ENCODE data around the gene BEST2. TPM values are rescaled to one million over a fixed set of nuclear protein-coding genes. Genes with fewer than 3 reads are reported as not detected.
"Not testable (repeated sequence)": the region's sequence is repeated elsewhere in the genome, so short reads cannot be mapped to it uniquely, and the experiment has no call there.

BEST2 gene
- total and polyA plus RNA-seq, 2 of the 4 experiments (the other 2 are of a cell fraction) = not detected

- H3K14ac ChIP-seq (replicated peaks; ENCODE audit: low read depth, low read length); H3K4ac ChIP-seq (ENCODE audit: low read depth, low read length); H3K9me1 ChIP-seq (ENCODE audit: insufficient read depth, low read length); H3K23ac ChIP-seq (ENCODE audit: low read depth, low read length); H3K27ac ChIP-seq (ENCODE audit: insufficient read depth, low read length); H3K9ac ChIP-seq (ENCODE audit: low read depth, low read length); dilution Hi-C loops (cut with HindIII; ENCODE audit: low sequenced_read_pairs, unreplicated experiment); H2BK15ac ChIP-seq (ENCODE audit: low read depth, low read length); H2BK120ac ChIP-seq (ENCODE audit: low read depth, low read length); H3K27me3 ChIP-seq (ENCODE audit: control insufficient read depth, insufficient read depth, low read length); H3K4me2 ChIP-seq (ENCODE audit: low read depth, low read length); H2AFZ ChIP-seq (replicated peaks; ENCODE audit: low read length, poor library complexity); H3K36me3 ChIP-seq (ENCODE audit: control insufficient read depth, insufficient read depth, low read length); H3K9me3 ChIP-seq (ENCODE audit: control insufficient read depth, insufficient read depth, low read length); ATAC-seq (ENCODE audit: low read depth); BruUV-seq (replicated peaks); H3K56ac ChIP-seq (ENCODE audit: extremely low read depth, insufficient read depth, low read length); H2BK20ac ChIP-seq (ENCODE audit: low read depth, low read length); H3K4me1 ChIP-seq (ENCODE audit: control insufficient read depth, insufficient read depth, low read length); H2AK9ac ChIP-seq (replicated peaks; ENCODE audit: low read depth, low read length, poor library complexity); DNase-seq; H3K18ac ChIP-seq (ENCODE audit: low read depth, low read length); H3K4me3 ChIP-seq (ENCODE audit: insufficient read depth, low read depth, low read length); intact Hi-C loops (cut with micrococcal nuclease); H2AK5ac ChIP-seq (ENCODE audit: low read depth, low read length); H2BK5ac ChIP-seq (ENCODE audit: low read depth, low read length, poor library complexity, severe bottlenecking); H4K20me1 ChIP-seq (ENCODE audit: insufficient read depth, low read length); H4K8ac ChIP-seq (ENCODE audit: low read depth in 2 of 2, low read length in 2 of 2); H4K5ac ChIP-seq (ENCODE audit: low read depth, low read length); H4K91ac ChIP-seq (ENCODE audit: insufficient read depth, low read depth, low read length): not testable (repeated sequence)
- ChIA-PET POLR2A (ENCODE audit: unreplicated experiment) (interaction anchor here (0.6 kb wide), 1 partner anchor 23 kb away, joined by 3 read pairs; no protein-coding TSS in a partner anchor), CTCF (interaction anchor here (0.7 to 4.1 kb wide), 3 partner anchors 27 to 39 kb away, joined by 3 to 30 read pairs (median 4); no protein-coding TSS in a partner anchor)
- peaks cover 4 to 34% of the 10 kb centered on the region in 2 experiments; a peak in 3 of 4 replicates for H3K79me1 ChIP-seq (ENCODE audit: low read depth in 1 of 2, low read length in 2 of 2)
- whole genome bisulfite sequencing, 2 experiments (ENCODE audit: extremely low coverage in 2 of 2, insufficient read length in 1 of 2) = 90% methylated on average over 2 of the region's 7 CpGs; no CpG with 5 or more reads in 1 of the 2 experiments
- in situ Hi-C loops (cut with MboI; ENCODE audit: low sequenced_read_pairs) = loop anchor here (25.0 kb wide), 1 partner anchor 1040 kb away; no protein-coding TSS in a partner anchor
These were observed 46.0 kb downstream of the BEST2 start for GRCh38 chr19:12797607-12798006.
